IgD-negative memory B cell (primary cell): ENCODE results near the gene SHISA6. TPM values are rescaled to one million over a fixed set of nuclear protein-coding genes. Genes with fewer than 3 reads are reported as not detected.
"Not testable (repeated sequence)": the region's sequence is repeated elsewhere in the genome, so short reads cannot be mapped to it uniquely, and the experiment has no call there.

Experiments
- H3K27ac Mint-ChIP-seq, 3 donors: one replicate each; pipeline ENCODE4 v1.8.0; 2020 to 2022; ENCODE audit warnings: mild to moderate bottlenecking in 3 of 3, mixed read lengths in 3 of 3, moderate library complexity in 1 of 3
- H3K27me3 Mint-ChIP-seq: one replicate; pipeline ENCODE4 v1.8.0; 2021; ENCODE audit warnings: mixed read lengths
- H3K36me3 Mint-ChIP-seq: one replicate; pipeline ENCODE4 v1.8.0; 2020; ENCODE audit warnings: mild to moderate bottlenecking, mixed read lengths
- H3K4me1 Mint-ChIP-seq, 3 donors: one replicate each; pipeline ENCODE4 v1.8.0; 2020 to 2022; ENCODE audit warnings: mixed read lengths in 3 of 3, mild to moderate bottlenecking in 1 of 3
- H3K4me3 Mint-ChIP-seq, 4 donors: one replicate each; pipeline ENCODE4 v1.8.0; 2020 to 2022; ENCODE audit warnings: mild to moderate bottlenecking in 4 of 4, mixed read lengths in 4 of 4, moderate library complexity in 3 of 4
- H3K9me3 Mint-ChIP-seq, 3 donors: one replicate each; pipeline ENCODE4 v1.8.0; 2020 to 2021; ENCODE audit warnings: mixed read lengths in 3 of 3, mild to moderate bottlenecking in 1 of 3
- polyA plus RNA-seq: library from polyadenylated mRNA; unstranded; fragments of 300-500 nt; fragmentation: Illumina TruSeq; gene quantifications from one replicate; pipeline ENCODE4 v1.2.3, GENCODE V29; 2021

SHISA6 gene
- polyA plus RNA-seq, 1 donor from 2014 or later: not detected

DNA sequence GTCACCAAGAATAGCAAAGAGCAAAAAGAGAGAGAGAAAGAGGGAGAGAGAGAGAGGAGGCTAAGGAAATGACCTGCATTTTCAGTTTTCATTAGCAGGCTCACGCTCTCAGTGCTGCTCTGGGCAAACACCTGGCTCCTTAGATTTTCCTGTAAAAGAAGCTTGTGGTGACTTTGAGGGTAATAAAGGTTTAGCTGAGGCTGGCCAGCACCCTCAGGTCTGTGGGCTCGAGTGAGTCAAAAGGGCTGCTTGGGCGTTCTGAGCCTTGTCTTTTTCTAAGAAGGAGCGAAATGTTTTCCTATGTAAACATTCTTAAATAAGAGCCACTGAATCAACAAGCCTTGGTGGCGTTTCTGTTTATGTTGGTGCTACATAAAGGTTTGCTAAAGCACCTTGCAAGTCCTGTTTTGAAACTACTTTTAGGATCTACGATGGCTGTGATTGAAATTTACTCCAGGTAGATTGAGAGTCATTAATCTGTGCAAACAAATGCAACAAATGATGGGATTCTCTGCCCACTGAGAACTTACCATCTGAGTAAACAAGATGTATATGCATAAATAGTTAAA, 38.8 kb downstream of the SHISA6 start:
- no peak overlapping the region for H3K4me3 Mint-ChIP-seq
- H3K27ac Mint-ChIP-seq: no peak overlapping the region
- peaks cover 5 to 37% (median 10%) of the 10 kb centered on the region in 3 donors for H3K9me3 Mint-ChIP-seq
- H3K36me3 Mint-ChIP-seq: no peaks in the 10 kb centered on the region
- H3K27me3 Mint-ChIP-seq: no peaks in the 10 kb centered on the region
- no peaks in the 10 kb centered on the region for H3K4me1 Mint-ChIP-seq

DNA sequence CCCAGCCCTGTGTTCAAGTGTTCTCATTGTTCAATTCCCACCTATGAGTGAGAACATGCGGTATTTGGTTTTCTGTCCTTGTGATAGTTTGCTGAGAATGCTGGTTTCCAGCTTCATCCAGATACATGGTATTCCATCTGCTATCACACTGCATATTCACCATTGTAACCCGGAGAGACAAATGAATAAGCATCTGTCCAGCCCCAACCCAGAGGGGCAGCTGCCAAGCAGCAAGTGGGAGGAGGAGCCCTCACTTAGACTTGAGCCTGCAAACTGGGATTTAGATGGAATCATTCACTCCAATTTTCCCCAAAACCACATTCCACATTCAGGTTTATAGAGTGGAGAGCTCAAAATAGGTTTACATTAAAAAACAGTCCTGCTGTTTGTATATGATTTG, 41.6 kb downstream of the SHISA6 start:
- Mint-ChIP-seq H3K4me3 (no peak overlapping the region), H3K27ac (no peak overlapping the region), H3K9me3 (peaks cover 5 to 34% (median 12%) of the 10 kb centered on the region in 3 donors), H3K27me3 (no peaks in the 10 kb centered on the region), H3K4me1 (no peaks in the 10 kb centered on the region), H3K36me3 (peaks cover 2% of the 10 kb centered on the region)

DNA sequence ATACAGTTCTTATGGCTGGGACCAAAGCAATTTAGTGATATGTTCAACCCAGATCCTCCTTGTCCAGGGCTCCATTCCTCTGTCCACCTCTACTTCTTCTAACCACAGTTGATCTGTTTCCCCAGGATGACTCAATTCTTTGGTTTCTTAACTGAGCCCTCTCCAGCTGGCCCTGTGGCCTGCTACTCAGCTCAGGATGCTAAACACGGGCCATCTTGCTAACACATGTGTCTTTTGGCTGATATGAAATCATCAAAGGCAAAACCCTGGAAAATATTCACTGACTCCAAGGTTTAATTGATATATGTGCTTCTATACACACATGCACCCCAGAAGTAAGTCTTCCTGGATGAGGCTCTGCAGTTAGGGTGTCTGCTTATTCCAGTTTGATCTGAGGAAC, 43.8 kb downstream of the SHISA6 start:
- peaks cover 5 to 28% (median 12%) of the 10 kb centered on the region in 3 donors for H3K9me3 Mint-ChIP-seq
- no peak overlapping the region for H3K4me3 Mint-ChIP-seq
- no peaks in the 10 kb centered on the region for H3K4me1 Mint-ChIP-seq
- H3K27ac Mint-ChIP-seq: no peak overlapping the region
- H3K27me3 Mint-ChIP-seq: no peaks in the 10 kb centered on the region
- H3K36me3 Mint-ChIP-seq: peaks cover 2% of the 10 kb centered on the region

DNA sequence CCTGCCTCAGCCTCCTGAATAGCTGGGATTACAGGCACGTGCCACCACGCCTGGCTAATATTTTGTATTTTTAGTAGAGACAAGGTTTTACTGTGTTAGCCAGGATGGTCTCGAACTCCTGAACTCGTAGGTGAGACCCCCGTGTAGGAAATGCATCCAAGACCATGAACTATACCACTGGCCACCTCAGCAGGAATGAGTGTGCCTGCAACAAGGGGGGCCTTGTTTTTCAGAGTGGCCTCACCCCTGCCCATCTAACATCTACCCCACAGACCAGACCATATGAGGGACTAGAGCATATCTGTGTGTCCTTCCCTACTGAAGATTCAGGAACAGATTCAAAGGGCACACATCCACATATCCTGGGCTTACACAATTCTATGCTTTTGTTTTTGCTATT, 44.9 kb downstream of the SHISA6 start:
- peaks cover 2% of the 10 kb centered on the region for H3K36me3 Mint-ChIP-seq
- no peak overlapping the region for H3K4me3 Mint-ChIP-seq
- peaks cover 5 to 21% (median 12%) of the 10 kb centered on the region in 3 donors for H3K9me3 Mint-ChIP-seq
- H3K27me3 Mint-ChIP-seq: no peaks in the 10 kb centered on the region
- H3K4me1 Mint-ChIP-seq: no peaks in the 10 kb centered on the region
- no peak overlapping the region for H3K27ac Mint-ChIP-seq

DNA sequence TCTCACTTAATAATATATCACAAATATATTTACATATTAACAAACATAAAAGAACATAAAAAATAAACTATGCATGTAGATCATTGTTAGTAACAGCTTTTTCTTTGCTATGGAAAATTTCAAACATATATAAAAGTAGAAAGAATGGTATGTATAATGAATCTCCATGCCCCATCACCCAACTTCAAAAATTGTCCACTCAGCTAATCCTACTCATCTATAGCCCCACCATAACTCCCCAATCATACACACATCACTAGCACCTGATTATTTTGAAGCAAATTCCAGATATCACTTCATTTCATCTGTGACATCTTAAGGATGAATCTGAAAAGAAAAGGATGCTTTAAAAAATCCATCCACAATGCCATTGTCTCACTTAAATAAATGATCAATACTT, 46.8 kb downstream of the SHISA6 start:
- Mint-ChIP-seq H3K9me3 (peaks cover 0 to 14% (median 4%) of the 10 kb centered on the region in 3 donors), H3K36me3 (peaks cover 2% of the 10 kb centered on the region), H3K4me3 (no peak overlapping the region), H3K4me1 (no peaks in the 10 kb centered on the region), H3K27ac (no peak overlapping the region), H3K27me3 (no peaks in the 10 kb centered on the region)

DNA sequence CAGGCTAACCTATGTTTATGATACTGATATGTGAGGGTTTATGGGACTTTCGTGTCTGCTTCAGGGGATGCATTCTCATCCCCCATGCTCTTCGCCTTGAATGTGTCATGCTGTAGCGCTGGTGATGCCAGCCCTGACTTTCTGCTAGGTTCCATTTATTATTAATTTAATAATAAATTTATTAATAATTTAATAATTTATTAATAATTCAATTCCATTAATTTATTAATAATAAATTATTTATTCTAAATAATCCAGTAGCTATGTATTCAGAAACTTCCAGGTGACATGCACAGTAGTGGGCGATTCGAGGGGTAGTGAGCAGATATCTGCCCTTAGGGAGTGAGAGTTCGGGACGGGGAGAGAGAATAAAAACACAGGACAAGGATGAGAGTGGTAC, 49.8 kb downstream of the SHISA6 start:
- H3K4me1 Mint-ChIP-seq: no peaks in the 10 kb centered on the region
- H3K4me3 Mint-ChIP-seq: no peak overlapping the region
- H3K9me3 Mint-ChIP-seq: peaks cover 0 to 2% (median 0%) of the 10 kb centered on the region in 3 donors
- peaks cover 2% of the 10 kb centered on the region for H3K36me3 Mint-ChIP-seq
- H3K27me3 Mint-ChIP-seq: no peaks in the 10 kb centered on the region
- H3K27ac Mint-ChIP-seq: no peak overlapping the region

DNA sequence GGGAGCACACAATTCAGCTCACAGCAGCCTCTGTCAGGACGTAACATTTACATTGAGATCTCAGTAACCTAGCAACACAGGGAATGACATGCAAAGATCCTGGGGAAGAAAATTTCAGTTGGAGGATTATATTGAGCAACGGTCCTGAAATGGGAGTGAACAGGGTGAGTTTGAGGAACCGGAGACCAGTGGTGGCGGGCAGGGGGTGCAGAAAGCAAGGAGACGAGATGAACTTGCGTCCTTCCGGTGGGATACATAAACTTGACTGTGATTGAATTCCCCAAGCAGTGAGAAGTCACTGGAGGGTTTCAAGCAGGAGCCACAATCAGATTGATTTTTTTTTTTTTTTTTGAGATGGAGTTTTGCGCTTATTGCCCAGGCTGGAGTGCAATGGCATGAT, 51.5 kb downstream of the SHISA6 start:
- Mint-ChIP-seq H3K4me1 (peaks cover 0 to 3% (median 0%) of the 10 kb centered on the region in 3 donors), H3K9me3 (peaks cover 0 to 5% (median 2%) of the 10 kb centered on the region in 3 donors), H3K36me3 (no peaks in the 10 kb centered on the region), H3K27ac (no peak overlapping the region), H3K4me3 (no peak overlapping the region), H3K27me3 (peaks cover 2% of the 10 kb centered on the region)

DNA sequence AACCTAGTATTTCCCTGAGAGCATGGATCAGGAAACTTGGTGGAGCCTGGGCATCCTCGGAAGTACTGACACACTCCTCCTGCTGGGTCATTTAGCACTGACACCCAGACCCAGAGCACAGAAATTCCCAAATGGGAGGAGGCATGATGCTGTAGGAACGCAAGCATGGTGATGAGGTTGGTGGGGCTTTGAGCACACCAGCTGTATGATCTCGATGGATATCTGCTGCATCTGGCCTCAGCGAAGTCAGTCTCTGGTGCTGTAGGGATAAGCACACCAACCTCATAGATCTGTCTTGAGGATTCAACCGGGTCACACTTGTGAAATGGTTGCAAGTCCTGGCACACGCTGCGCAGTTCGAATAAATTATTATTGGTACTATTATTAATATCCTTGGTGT, 52.5 kb downstream of the SHISA6 start:
- Mint-ChIP-seq H3K4me1 (peaks cover 0 to 3% (median 0%) of the 10 kb centered on the region in 3 donors), H3K27ac (no peak overlapping the region), H3K36me3 (no peaks in the 10 kb centered on the region), H3K9me3 (peaks cover 0 to 5% (median 2%) of the 10 kb centered on the region in 3 donors), H3K27me3 (peaks cover 2% of the 10 kb centered on the region), H3K4me3 (no peak overlapping the region)

DNA sequence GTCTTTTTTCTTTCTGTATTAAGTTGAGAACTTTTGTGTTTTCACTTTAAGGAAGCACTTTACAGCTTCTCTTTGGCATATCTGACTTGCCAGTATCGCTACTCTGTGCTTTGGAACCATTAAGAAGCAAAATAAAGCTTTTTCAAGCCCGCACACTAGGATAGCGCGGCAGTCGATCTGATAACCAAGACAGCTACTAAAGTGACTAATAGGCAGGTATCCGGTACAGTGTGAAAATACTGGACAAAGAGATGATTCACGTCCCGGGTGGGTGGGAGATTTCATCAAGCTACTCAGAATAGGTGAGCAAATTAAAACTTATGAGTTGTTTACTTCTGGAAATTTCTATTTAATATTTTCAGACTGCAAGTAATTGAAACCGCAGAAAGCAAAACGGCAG, 53.8 kb downstream of the SHISA6 start:
- H3K4me1 Mint-ChIP-seq: peaks cover 0 to 3% (median 0%) of the 10 kb centered on the region in 3 donors
- H3K36me3 Mint-ChIP-seq: no peaks in the 10 kb centered on the region
- no peak overlapping the region for H3K4me3 Mint-ChIP-seq
- H3K27me3 Mint-ChIP-seq: peaks cover 2% of the 10 kb centered on the region
- no peak overlapping the region for H3K27ac Mint-ChIP-seq
- peaks cover 0 to 5% (median 2%) of the 10 kb centered on the region in 3 donors for H3K9me3 Mint-ChIP-seq

DNA sequence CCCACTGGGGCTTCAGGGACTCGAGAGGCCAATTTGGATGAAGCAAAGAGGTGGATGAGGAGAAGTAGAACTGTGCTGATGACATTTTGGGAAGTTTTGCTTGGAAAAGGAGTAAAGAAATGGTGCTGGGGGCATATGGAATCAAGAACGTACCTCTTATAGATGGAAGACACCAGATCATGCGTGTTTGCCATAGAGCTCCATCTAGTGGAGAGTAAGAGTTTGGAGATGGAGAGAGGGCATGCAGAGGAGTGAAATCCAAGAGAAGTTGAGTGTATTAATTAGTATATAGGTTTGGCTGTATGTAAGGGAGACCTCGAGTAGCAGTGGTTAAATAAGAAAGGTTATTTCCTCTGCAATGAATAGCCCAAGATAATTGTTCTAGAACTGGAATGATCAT, 56.0 kb downstream of the SHISA6 start:
- no peak overlapping the region for H3K4me3 Mint-ChIP-seq
- no peaks in the 10 kb centered on the region for H3K36me3 Mint-ChIP-seq
- H3K4me1 Mint-ChIP-seq: peaks cover 0 to 3% (median 0%) of the 10 kb centered on the region in 3 donors
- H3K9me3 Mint-ChIP-seq: peaks cover 0 to 8% (median 2%) of the 10 kb centered on the region in 3 donors
- H3K27me3 Mint-ChIP-seq: peaks cover 2% of the 10 kb centered on the region
- no peak overlapping the region for H3K27ac Mint-ChIP-seq

DNA sequence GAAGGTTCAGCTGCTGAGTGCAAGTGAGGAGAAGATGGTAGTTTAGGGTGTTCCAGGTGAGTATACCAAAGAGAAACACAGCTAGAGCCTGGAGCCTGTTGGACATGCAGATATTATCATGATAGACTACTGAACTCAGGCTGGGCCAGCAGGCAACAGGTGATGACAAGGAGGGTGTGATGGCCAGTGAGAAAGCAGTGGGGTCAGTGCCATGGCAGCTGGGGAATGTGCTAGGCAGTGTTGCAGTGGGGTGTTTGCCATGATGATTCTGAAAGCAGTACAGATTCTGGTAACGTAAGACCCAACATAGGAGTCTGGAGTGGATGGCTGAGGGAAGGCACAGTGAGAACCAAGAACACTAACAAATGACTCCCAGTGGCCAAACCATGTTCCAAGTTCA, 57.4 kb downstream of the SHISA6 start:
- H3K27ac Mint-ChIP-seq: no peak overlapping the region
- no peaks in the 10 kb centered on the region for H3K36me3 Mint-ChIP-seq
- peaks cover 2% of the 10 kb centered on the region for H3K27me3 Mint-ChIP-seq
- peaks cover 0 to 3% (median 0%) of the 10 kb centered on the region in 3 donors for H3K4me1 Mint-ChIP-seq
- H3K4me3 Mint-ChIP-seq: no peak overlapping the region
- peaks cover 0 to 8% (median 2%) of the 10 kb centered on the region in 3 donors for H3K9me3 Mint-ChIP-seq

DNA sequence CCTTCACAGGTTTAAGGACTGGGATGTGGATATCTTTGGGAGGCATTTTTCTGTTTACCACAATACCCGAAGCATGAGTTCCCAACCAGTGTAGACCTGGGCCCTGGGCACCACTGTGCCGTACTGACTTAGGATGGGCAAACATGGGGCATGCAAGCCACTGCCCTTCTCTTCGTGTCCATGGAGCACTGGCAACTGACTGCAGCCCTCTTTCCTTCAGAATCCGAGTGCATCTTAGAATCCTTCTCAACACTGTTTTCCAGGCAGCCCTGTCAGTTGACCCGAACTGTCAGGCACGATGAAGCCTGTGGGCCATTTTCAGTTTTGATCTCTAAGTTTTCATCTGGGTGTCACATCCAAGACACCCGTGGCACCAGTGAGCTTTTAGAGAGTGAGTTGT, 59.2 kb downstream of the SHISA6 start:
- Mint-ChIP-seq H3K27ac (no peak overlapping the region), H3K27me3 (peaks cover 2% of the 10 kb centered on the region), H3K36me3 (no peaks in the 10 kb centered on the region), H3K4me1 (peaks cover 0 to 3% (median 0%) of the 10 kb centered on the region in 3 donors), H3K4me3 (no peak overlapping the region), H3K9me3 (peaks cover 4 to 8% (median 4%) of the 10 kb centered on the region in 3 donors)

DNA sequence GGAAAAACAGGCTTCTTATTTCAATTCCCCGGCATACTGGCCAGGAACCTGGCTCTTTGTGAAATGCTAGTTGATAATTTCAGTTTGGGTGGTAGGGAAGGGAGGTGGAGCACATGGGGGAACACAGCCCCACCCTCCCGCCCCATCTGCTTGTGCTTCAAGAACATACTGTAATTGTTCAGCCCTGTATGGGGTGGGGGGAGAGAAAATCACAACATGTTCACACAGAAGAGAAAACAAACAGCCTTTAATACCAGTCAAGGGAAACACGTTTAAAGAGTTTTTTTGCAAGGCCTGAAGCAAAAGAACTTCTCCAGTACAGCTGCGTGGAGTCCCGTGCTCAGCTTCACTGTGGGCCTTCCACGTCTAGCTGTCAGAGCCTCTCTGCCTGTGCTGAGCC, 59.7 kb downstream of the SHISA6 start:
- no peaks in the 10 kb centered on the region for H3K36me3 Mint-ChIP-seq
- peaks cover 4 to 8% (median 4%) of the 10 kb centered on the region in 3 donors for H3K9me3 Mint-ChIP-seq
- H3K4me1 Mint-ChIP-seq: peaks cover 0 to 3% (median 0%) of the 10 kb centered on the region in 3 donors
- H3K4me3 Mint-ChIP-seq: no peak overlapping the region
- H3K27me3 Mint-ChIP-seq: peaks cover 2% of the 10 kb centered on the region
- no peak overlapping the region for H3K27ac Mint-ChIP-seq

DNA sequence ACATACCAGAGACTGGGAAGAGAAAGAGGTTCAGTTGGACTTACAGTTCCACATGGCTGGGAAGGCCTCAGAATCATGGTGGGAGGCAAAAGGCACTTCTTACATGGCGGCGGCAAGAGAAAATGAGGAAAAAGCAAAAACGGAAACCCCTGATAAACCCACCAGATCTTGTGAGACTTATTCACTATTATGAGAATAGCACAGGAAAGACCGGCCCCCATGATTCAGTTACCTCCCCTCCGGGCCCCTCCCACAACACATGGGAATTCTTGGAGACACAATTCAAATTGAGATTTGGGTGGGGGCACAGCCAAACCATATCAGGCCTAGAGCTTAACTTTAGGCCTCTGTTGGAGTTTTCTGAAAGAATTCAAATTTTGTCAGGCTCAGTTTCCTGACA, 60.9 kb downstream of the SHISA6 start:
- H3K36me3 Mint-ChIP-seq, H3K27ac Mint-ChIP-seq, H3K4me3 Mint-ChIP-seq, H3K4me1 Mint-ChIP-seq, H3K9me3 Mint-ChIP-seq, H3K27me3 Mint-ChIP-seq: not testable (repeated sequence)

DNA sequence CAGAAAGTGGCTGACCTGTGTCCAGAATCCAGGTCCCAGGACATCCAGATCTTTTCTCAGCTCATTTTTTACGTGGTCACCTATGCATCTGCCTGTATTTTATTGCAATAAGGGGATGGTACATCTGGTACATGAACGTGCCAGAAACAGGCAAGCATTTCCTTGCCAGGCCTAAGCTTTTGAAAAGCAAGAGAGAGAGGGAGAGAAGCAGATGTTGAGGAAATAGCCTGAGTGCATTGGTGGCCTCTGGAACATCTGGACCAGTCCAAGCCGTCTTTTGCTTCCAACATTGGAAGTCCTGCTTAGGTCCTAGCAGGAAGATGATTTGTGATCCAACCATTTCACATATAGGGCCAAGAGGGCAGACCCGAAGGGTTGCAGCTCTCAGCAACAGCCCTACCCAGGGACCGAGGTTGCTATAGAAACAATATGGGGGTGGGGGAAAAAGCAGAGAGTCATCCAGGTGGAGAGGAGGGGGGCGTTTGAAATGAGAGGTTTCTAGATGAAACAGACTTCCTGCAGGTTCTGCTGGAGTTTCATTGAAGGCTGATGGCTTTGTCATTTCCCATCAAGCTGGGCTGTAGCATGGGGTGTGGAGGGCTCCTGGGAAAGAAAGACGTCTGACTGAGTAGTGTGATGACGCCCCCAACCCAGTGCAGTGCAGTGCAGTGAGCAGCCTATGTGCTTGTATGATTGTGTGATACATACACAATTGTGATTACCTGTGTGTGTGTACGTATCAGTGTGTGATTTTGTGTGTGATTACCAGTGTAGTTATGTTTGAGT, 61.6 kb downstream of the SHISA6 start:
- peaks cover 2 to 8% (median 2%) of the 10 kb centered on the region in 3 donors for H3K9me3 Mint-ChIP-seq
- no peak overlapping the region for H3K27ac Mint-ChIP-seq
- H3K27me3 Mint-ChIP-seq: no peaks in the 10 kb centered on the region
- no peaks in the 10 kb centered on the region for H3K36me3 Mint-ChIP-seq
- H3K4me1 Mint-ChIP-seq: no peaks in the 10 kb centered on the region
- no peak overlapping the region for H3K4me3 Mint-ChIP-seq
